HEK293 (cell line): Measurements from ENCODE around the gene CNN2.

Source experiments
- EGR2 ChIP-seq: fragments of 450-650 bp; formaldehyde crosslinking; IDR thresholded peaks from 2 replicates; pipeline ENCODE4 v1.5.1; 2016; ENCODE audit warnings: low read depth, missing biosample characterization, missing genetic modification characterization
- GFI1B ChIP-seq: fragments of 450-650 bp; formaldehyde crosslinking; IDR thresholded peaks from 2 replicates; pipeline ENCODE4 v1.5.1; 2016; ENCODE audit warnings: missing biosample characterization, missing genetic modification characterization
- GLIS1 ChIP-seq: fragments of 450-650 bp; formaldehyde crosslinking; IDR thresholded peaks from 2 replicates; pipeline ENCODE4 v1.5.1; 2016; ENCODE audit warnings: missing biosample characterization, missing genetic modification characterization
- GLIS2 ChIP-seq: fragments of 450-650 bp; formaldehyde crosslinking; IDR thresholded peaks from 2 replicates; pipeline ENCODE4 v1.5.1; 2016; ENCODE audit warnings: missing biosample characterization, missing genetic modification characterization
- KLF8 ChIP-seq: fragments of 450-650 bp; formaldehyde crosslinking; IDR thresholded peaks from 2 replicates; pipeline ENCODE4 v1.5.1; 2016; ENCODE audit warnings: missing biosample characterization, missing genetic modification characterization
- SP3 ChIP-seq: fragments of 450-650 bp; formaldehyde crosslinking; IDR thresholded peaks from 2 replicates; pipeline ENCODE4 v1.5.1; 2016; ENCODE audit warnings: missing biosample characterization, missing genetic modification characterization
- WT1 ChIP-seq: fragments of 450-650 bp; formaldehyde crosslinking; IDR thresholded peaks from 2 replicates; pipeline ENCODE4 v1.5.1; 2016; ENCODE audit warnings: missing biosample characterization, missing genetic modification characterization
- YY2 ChIP-seq: fragments of 450-650 bp; formaldehyde crosslinking; IDR thresholded peaks from 2 replicates; pipeline ENCODE4 v1.5.1; 2016; ENCODE audit warnings: missing biosample characterization, missing genetic modification characterization
- ZBTB20 ChIP-seq: fragments of 450-650 bp; formaldehyde crosslinking; IDR thresholded peaks from 2 replicates; pipeline ENCODE4 v1.5.1; 2016; ENCODE audit warnings: missing biosample characterization, missing genetic modification characterization
- ZBTB7A ChIP-seq: fragments of 450-650 bp; formaldehyde crosslinking; IDR thresholded peaks from 2 replicates; pipeline ENCODE4 v1.5.1; 2016; ENCODE audit warnings: low read depth, missing biosample characterization, missing genetic modification characterization
- ZNF10 ChIP-seq: fragments of 450-650 bp; formaldehyde crosslinking; IDR thresholded peaks from 2 replicates; pipeline ENCODE4 v1.5.1; 2017; ENCODE audit warnings: missing biosample characterization, missing genetic modification characterization
- ZNF132 ChIP-seq: fragments of 450-650 bp; formaldehyde crosslinking; IDR thresholded peaks from 2 replicates; pipeline ENCODE4 v1.5.1; 2017; ENCODE audit warnings: missing biosample characterization, missing genetic modification characterization, borderline replicate concordance
- ZNF133 ChIP-seq: fragments of 450-650 bp; formaldehyde crosslinking; IDR thresholded peaks from 2 replicates; pipeline ENCODE4 v1.5.1; 2016; ENCODE audit warnings: missing biosample characterization, missing genetic modification characterization
- ZNF175 ChIP-seq: fragments of 450-650 bp; formaldehyde crosslinking; IDR thresholded peaks from 2 replicates; pipeline ENCODE4 v1.5.1; 2016; ENCODE audit warnings: missing biosample characterization, missing genetic modification characterization
- ZNF2 ChIP-seq: fragments of 450-650 bp; formaldehyde crosslinking; IDR thresholded peaks from 2 replicates; pipeline ENCODE4 v1.5.1; 2016; ENCODE audit warnings: missing biosample characterization, missing genetic modification characterization
- ZNF211 ChIP-seq: fragments of 450-650 bp; formaldehyde crosslinking; IDR thresholded peaks from 2 replicates; pipeline ENCODE4 v1.5.1; 2016; ENCODE audit warnings: low read depth, missing biosample characterization, missing genetic modification characterization
- ZNF266 ChIP-seq: fragments of 450-650 bp; formaldehyde crosslinking; IDR thresholded peaks from 2 replicates; pipeline ENCODE4 v1.5.1; 2016; ENCODE audit warnings: missing biosample characterization, missing genetic modification characterization, low read depth
- ZNF324 ChIP-seq: fragments of 450-650 bp; formaldehyde crosslinking; IDR thresholded peaks from 2 replicates; pipeline ENCODE4 v1.5.1; 2016; ENCODE audit warnings: missing biosample characterization, missing genetic modification characterization
- ZNF354C ChIP-seq: fragments of 450-650 bp; formaldehyde crosslinking; IDR thresholded peaks from 2 replicates; pipeline ENCODE4 v1.5.1; 2016; ENCODE audit warnings: missing biosample characterization, missing genetic modification characterization, low read depth, borderline replicate concordance
- ZNF529 ChIP-seq: fragments of 450-650 bp; formaldehyde crosslinking; IDR thresholded peaks from 2 replicates; pipeline ENCODE4 v1.5.1; 2017; ENCODE audit warnings: missing genetic modification characterization, missing biosample characterization; ENCODE audit not compliant: insufficient replicate concordance
- ZNF548 ChIP-seq: fragments of 450-650 bp; formaldehyde crosslinking; IDR thresholded peaks from 2 replicates; pipeline ENCODE4 v1.5.1; 2016; ENCODE audit warnings: missing biosample characterization, missing genetic modification characterization
- ZNF600 ChIP-seq: fragments of 450-650 bp; formaldehyde crosslinking; IDR thresholded peaks from 2 replicates; pipeline ENCODE4 v1.5.1; 2016; ENCODE audit warnings: missing biosample characterization, missing genetic modification characterization
- ZNF654 ChIP-seq: fragments of 450-650 bp; formaldehyde crosslinking; IDR thresholded peaks from 2 replicates; pipeline ENCODE4 v1.5.1; 2016; ENCODE audit warnings: low read depth, missing biosample characterization, missing genetic modification characterization
- TF ChIP-seq, protein P1 (sequence below): fragments of 450-650 bp; formaldehyde crosslinking; optimal IDR thresholded peaks from 2 replicates; pipeline ENCODE3; 2016; ENCODE audit warnings: missing biosample characterization, mild to moderate bottlenecking, missing genetic modification characterization
- TF ChIP-seq, protein P2 (sequence below): fragments of 450-650 bp; formaldehyde crosslinking; IDR thresholded peaks from 2 replicates; pipeline ENCODE4 v1.5.1; 2016; ENCODE audit warnings: missing biosample characterization, missing genetic modification characterization
- TF ChIP-seq, protein P3 (sequence below): fragments of 450-650 bp; formaldehyde crosslinking; IDR thresholded peaks from 2 replicates; pipeline ENCODE4 v1.5.1; 2016; ENCODE audit warnings: missing biosample characterization, missing genetic modification characterization
- TF ChIP-seq, protein P4 (sequence below): fragments of 450-650 bp; formaldehyde crosslinking; IDR thresholded peaks from 2 replicates; pipeline ENCODE4 v1.5.1; 2016; ENCODE audit warnings: missing biosample characterization, missing genetic modification characterization, borderline replicate concordance
- TF ChIP-seq, protein P5 (sequence below): fragments of 450-650 bp; formaldehyde crosslinking; IDR thresholded peaks from 2 replicates; pipeline ENCODE4 v1.5.1; 2016; ENCODE audit warnings: missing biosample characterization, missing genetic modification characterization
- TF ChIP-seq, protein P6 (sequence below): fragments of 450-650 bp; formaldehyde crosslinking; IDR thresholded peaks from 2 replicates; pipeline ENCODE4 v1.5.1; 2016; ENCODE audit warnings: missing biosample characterization, missing genetic modification characterization
- TF ChIP-seq, protein P7 (sequence below): fragments of 450-650 bp; formaldehyde crosslinking; IDR thresholded peaks from 2 replicates; pipeline ENCODE4 v1.5.1; 2017; ENCODE audit warnings: missing biosample characterization, missing genetic modification characterization

CNN2 gene

DNA sequence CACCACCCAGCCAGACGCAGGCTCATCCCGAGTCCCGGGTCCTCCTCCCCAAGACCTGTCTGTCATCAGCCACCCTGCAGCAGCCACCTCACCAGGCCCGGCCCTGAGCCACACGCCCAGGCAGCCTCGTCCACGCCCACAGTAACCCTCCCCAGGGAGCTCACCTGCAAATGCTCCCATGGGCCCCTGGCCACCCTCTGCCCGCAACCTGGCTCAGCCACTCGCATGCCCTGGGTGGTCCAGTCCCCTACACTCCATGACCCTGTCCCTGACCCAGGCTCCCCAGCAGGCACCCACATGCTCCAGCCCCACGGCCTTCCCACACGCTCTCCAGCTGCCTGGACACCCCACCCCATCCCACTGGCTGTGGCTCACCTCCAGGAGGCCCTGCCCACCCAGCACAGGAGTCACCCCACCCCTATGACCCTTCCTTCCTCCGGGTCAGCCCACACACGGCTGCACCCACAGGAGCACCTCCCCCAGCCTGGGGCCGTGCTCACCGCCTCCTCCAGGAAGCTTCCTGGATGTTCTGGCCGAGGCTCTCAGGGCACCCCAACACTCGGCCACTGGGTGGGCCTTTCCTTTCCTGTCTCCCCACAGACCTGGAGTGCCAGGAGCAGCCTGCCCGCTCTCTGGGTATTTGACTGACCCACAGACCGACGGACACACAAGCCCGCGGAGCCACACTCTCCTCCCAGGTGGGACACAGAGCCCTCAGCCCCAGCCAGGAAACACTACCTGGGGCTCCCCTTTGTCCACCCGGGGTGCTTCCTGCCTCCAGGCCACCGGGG is 9.1 kb upstream of the CNN2 start (continued):
- TF ChIP-seq, protein P1, sequence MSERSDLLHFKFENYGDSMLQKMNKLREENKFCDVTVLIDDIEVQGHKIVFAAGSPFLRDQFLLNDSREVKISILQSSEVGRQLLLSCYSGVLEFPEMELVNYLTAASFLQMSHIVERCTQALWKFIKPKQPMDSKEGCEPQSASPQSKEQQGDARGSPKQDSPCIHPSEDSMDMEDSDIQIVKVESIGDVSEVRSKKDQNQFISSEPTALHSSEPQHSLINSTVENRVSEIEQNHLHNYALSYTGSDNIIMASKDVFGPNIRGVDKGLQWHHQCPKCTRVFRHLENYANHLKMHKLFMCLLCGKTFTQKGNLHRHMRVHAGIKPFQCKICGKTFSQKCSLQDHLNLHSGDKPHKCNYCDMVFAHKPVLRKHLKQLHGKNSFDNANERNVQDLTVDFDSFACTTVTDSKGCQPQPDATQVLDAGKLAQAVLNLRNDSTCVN (tag by site-specific recombination), result peak; percentile 28
- peak; percentile 67 for TF ChIP-seq WT1 (tag by site-specific recombination)
- no peak for TF ChIP-seq ZBTB7A (tag by site-specific recombination)
- TF ChIP-seq, protein P2, sequence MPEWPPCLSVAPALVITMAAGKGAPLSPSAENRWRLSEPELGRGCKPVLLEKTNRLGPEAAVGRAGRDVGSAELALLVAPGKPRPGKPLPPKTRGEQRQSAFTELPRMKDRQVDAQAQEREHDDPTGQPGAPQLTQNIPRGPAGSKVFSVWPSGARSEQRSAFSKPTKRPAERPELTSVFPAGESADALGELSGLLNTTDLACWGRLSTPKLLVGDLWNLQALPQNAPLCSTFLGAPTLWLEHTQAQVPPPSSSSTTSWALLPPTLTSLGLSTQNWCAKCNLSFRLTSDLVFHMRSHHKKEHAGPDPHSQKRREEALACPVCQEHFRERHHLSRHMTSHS (tag by site-specific recombination), result no peak
- peak; percentile 9; the same call in 1 of the 2 replicates for TF ChIP-seq KLF8 (tag by site-specific recombination)
- no peak for TF ChIP-seq ZNF133 (tag by site-specific recombination)
- peak; percentile 71 for TF ChIP-seq SP3 (tag by site-specific recombination)
- TF ChIP-seq, protein P3, sequence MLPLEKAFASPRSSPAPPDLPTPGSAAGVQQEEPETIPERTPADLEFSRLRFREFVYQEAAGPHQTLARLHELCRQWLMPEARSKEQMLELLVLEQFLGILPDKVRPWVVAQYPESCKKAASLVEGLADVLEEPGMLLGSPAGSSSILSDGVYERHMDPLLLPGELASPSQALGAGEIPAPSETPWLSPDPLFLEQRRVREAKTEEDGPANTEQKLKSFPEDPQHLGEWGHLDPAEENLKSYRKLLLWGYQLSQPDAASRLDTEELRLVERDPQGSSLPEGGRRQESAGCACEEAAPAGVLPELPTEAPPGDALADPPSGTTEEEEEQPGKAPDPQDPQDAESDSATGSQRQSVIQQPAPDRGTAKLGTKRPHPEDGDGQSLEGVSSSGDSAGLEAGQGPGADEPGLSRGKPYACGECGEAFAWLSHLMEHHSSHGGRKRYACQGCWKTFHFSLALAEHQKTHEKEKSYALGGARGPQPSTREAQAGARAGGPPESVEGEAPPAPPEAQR (tag by site-specific recombination), result no peak
- peak; percentile 99 for TF ChIP-seq EGR2 (tag by site-specific recombination)
- TF ChIP-seq, protein P4, sequence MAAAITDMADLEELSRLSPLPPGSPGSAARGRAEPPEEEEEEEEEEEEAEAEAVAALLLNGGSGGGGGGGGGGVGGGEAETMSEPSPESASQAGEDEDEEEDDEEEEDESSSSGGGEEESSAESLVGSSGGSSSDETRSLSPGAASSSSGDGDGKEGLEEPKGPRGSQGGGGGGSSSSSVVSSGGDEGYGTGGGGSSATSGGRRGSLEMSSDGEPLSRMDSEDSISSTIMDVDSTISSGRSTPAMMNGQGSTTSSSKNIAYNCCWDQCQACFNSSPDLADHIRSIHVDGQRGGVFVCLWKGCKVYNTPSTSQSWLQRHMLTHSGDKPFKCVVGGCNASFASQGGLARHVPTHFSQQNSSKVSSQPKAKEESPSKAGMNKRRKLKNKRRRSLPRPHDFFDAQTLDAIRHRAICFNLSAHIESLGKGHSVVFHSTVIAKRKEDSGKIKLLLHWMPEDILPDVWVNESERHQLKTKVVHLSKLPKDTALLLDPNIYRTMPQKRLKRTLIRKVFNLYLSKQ (tag by site-specific recombination), result peak; percentile 56; the same call in 1 of the 2 replicates
- peak; percentile 99 for TF ChIP-seq ZBTB20 (tag by site-specific recombination)
- TF ChIP-seq ZNF2 (tag by site-specific recombination), result no peak
- TF ChIP-seq, protein P5, sequence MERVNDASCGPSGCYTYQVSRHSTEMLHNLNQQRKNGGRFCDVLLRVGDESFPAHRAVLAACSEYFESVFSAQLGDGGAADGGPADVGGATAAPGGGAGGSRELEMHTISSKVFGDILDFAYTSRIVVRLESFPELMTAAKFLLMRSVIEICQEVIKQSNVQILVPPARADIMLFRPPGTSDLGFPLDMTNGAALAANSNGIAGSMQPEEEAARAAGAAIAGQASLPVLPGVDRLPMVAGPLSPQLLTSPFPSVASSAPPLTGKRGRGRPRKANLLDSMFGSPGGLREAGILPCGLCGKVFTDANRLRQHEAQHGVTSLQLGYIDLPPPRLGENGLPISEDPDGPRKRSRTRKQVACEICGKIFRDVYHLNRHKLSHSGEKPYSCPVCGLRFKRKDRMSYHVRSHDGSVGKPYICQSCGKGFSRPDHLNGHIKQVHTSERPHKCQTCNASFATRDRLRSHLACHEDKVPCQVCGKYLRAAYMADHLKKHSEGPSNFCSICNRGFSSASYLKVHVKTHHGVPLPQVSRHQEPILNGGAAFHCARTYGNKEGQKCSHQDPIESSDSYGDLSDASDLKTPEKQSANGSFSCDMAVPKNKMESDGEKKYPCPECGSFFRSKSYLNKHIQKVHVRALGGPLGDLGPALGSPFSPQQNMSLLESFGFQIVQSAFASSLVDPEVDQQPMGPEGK, result peak; percentile 80; the same call in 1 of the 2 replicates
- TF ChIP-seq ZNF529 (tag by site-specific recombination), result no peak
- TF ChIP-seq, protein P6, sequence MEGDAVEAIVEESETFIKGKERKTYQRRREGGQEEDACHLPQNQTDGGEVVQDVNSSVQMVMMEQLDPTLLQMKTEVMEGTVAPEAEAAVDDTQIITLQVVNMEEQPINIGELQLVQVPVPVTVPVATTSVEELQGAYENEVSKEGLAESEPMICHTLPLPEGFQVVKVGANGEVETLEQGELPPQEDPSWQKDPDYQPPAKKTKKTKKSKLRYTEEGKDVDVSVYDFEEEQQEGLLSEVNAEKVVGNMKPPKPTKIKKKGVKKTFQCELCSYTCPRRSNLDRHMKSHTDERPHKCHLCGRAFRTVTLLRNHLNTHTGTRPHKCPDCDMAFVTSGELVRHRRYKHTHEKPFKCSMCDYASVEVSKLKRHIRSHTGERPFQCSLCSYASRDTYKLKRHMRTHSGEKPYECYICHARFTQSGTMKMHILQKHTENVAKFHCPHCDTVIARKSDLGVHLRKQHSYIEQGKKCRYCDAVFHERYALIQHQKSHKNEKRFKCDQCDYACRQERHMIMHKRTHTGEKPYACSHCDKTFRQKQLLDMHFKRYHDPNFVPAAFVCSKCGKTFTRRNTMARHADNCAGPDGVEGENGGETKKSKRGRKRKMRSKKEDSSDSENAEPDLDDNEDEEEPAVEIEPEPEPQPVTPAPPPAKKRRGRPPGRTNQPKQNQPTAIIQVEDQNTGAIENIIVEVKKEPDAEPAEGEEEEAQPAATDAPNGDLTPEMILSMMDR (tag by site-specific recombination), result no peak
- 0 out of 2 replicates have a peak, but pooled peaks have one; percentile 10 for TF ChIP-seq ZNF600
- TF ChIP-seq ZNF548 (tag by site-specific recombination), result no peak
- no peak for TF ChIP-seq ZNF10 (tag by site-specific recombination)
- TF ChIP-seq YY2 (tag by site-specific recombination), result no peak
- no peak for TF ChIP-seq ZNF132
- TF ChIP-seq ZNF175 (tag by site-specific recombination), result no peak
- TF ChIP-seq, protein P7, sequence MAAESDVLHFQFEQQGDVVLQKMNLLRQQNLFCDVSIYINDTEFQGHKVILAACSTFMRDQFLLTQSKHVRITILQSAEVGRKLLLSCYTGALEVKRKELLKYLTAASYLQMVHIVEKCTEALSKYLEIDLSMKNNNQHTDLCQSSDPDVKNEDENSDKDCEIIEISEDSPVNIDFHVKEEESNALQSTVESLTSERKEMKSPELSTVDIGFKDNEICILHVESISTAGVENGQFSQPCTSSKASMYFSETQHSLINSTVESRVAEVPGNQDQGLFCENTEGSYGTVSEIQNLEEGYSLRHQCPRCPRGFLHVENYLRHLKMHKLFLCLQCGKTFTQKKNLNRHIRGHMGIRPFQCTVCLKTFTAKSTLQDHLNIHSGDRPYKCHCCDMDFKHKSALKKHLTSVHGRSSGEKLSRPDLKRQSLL (tag by site-specific recombination), result no peak
- no peak for TF ChIP-seq ZNF211 (tag by site-specific recombination)
- TF ChIP-seq ZNF654 (tag by site-specific recombination), result no peak
- TF ChIP-seq GLIS2 (tag by site-specific recombination), result peak; percentile 84
- TF ChIP-seq GLIS1 (tag by site-specific recombination), result peak; percentile 91
- no peak for TF ChIP-seq ZNF266
- no peak for TF ChIP-seq ZNF354C (tag by site-specific recombination)
- TF ChIP-seq GFI1B, result no peak
- no peak for TF ChIP-seq ZNF324 (tag by site-specific recombination)
